Measurements from ENCODE around the gene KLHL9. TPM values are rescaled to one million over a fixed set of nuclear protein-coding genes. Genes with fewer than 3 reads are reported as not detected.
A peak's percentile ranks its signal among the peaks of the same experiment; 100 is the strongest.
"Not testable (repeated sequence)": the region's sequence is repeated elsewhere in the genome, so short reads cannot be mapped to it uniquely, and the experiment has no call there.

KLHL9 gene, protein sequence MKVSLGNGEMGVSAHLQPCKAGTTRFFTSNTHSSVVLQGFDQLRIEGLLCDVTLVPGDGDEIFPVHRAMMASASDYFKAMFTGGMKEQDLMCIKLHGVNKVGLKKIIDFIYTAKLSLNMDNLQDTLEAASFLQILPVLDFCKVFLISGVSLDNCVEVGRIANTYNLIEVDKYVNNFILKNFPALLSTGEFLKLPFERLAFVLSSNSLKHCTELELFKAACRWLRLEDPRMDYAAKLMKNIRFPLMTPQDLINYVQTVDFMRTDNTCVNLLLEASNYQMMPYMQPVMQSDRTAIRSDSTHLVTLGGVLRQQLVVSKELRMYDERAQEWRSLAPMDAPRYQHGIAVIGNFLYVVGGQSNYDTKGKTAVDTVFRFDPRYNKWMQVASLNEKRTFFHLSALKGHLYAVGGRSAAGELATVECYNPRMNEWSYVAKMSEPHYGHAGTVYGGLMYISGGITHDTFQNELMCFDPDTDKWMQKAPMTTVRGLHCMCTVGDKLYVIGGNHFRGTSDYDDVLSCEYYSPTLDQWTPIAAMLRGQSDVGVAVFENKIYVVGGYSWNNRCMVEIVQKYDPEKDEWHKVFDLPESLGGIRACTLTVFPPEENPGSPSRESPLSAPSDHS
- total RNA-seq: 10 to 100 TPM; 10.2 to 15.3 TPM

DNA sequence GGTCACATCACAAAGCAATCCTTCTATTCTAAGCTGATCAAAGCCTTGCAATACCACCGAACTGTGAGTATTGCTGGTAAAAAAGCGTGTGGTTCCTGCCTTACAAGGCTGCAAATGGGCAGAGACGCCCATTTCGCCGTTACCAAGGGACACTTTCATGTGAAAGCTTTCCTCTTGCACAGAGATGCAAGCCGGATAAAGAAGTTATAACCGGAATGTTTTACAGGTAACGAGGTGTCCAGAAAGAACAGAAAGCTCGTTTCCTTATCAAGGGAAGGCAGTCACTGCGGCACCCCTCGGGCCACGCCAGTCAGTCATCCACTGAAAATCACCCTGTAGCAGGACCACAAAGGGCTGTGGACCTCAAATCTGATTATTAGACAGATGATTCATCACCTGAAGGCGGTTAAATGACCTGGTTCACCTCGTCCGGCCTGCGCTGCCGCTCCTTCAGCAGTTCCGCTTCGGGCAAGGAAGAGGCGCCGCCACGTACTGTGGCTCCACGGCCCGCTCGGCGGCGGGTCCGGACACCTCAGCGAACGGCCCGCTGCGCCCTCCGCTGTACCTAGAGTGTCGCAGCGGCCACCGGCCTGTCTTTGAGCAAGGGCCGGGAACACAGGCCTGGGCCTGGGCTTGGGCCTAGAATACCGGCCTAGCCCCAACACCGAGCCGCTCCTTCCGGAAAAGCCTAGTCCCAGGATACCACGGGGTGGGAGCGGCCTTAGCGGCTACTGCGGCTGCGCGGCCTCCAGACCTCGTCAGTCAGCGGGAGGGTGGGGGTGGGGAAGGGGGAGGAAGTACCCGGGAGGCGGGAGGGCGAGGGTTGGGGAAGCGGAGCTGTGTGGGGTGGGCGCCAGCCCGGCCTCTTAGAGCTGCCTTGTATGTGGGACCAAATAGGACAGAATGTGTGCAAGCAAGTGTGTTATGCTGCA lies at the start of gene KLHL9:
Gene KLHL9, minus strand, starts transcription at position 704 of the 932 bp plus-strand sequence. Its CDS starts 545 bp downstream, at position 159.
- 0 to 1% methylated on average over 24 to 55 of the region's 55 CpGs for WGBS, 2 donors
- H3K27me3 ChIP-seq: no peaks in the 10 kb centered on the region
- intact Hi-C loops (cut with DNase I): no loop called here
- peak; percentile 65 to 73 (median 73) for TF ChIP-seq POLR2A (IDR thresholded peaks at IDR 0.05)
- TF ChIP-seq, protein P1, sequence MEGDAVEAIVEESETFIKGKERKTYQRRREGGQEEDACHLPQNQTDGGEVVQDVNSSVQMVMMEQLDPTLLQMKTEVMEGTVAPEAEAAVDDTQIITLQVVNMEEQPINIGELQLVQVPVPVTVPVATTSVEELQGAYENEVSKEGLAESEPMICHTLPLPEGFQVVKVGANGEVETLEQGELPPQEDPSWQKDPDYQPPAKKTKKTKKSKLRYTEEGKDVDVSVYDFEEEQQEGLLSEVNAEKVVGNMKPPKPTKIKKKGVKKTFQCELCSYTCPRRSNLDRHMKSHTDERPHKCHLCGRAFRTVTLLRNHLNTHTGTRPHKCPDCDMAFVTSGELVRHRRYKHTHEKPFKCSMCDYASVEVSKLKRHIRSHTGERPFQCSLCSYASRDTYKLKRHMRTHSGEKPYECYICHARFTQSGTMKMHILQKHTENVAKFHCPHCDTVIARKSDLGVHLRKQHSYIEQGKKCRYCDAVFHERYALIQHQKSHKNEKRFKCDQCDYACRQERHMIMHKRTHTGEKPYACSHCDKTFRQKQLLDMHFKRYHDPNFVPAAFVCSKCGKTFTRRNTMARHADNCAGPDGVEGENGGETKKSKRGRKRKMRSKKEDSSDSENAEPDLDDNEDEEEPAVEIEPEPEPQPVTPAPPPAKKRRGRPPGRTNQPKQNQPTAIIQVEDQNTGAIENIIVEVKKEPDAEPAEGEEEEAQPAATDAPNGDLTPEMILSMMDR (IDR thresholded peaks at IDR 0.05): peak in 1 of 7 experiments; percentile 10
- H3K27ac ChIP-seq: peak within 1 kb of the TSS; percentile 84 to 96 (median 94)
- peaks cover 42% of the 10 kb centered on the region for H3K4me1 ChIP-seq
- H3K36me3 ChIP-seq (replicated peaks in 1 of 2; ENCODE audit: insufficient read depth in 1 of 2, low read depth in 2 of 2): no peaks in the 10 kb centered on the region
- peak; percentile 100 for ATAC-seq
- peak within 1 kb of the TSS; percentile 55 to 79 for H3K4me3 ChIP-seq
- H3K9me3 ChIP-seq: no peaks in the 10 kb centered on the region
- peak; percentile 93 to 96 (median 95) for DNase-seq

DNA sequence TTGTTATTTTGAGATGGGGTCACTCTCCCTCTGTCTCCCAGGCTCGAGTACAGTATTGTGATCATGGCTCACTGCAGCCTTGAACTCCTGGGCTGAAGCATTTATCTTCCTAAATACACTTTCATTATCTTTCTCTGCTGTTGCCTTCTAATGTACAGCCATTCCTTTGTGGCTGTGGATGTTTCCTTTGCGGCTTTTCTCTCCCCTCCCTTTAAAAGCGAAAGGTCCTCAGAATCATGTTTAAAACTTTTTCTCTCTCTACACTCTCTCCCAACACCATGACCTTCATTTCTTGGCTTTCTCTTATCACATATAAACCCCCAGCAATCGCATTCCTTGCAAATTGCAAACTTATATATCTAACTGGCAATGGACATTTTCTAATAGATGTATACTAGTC lies 48.4 kb upstream of the KLHL9 start:
- H3K27me3 ChIP-seq: peaks cover 0 to 5% of the 10 kb centered on the region in 2 donors
- WGBS, 2 donors: 28 to 31% methylated on average over 4 of the region's 4 CpGs
- no peak overlapping the region for H3K4me3 ChIP-seq
- no peaks in the 10 kb centered on the region for H3K36me3 ChIP-seq (replicated peaks in 1 of 2; ENCODE audit: insufficient read depth in 1 of 2, low read depth in 2 of 2)
- no peak overlapping the region for H3K27ac ChIP-seq
- intact Hi-C loops (cut with DNase I): no loop called here
- TF ChIP-seq, protein P1 (IDR thresholded peaks at IDR 0.05): no peak
- no peak for TF ChIP-seq POLR2A (IDR thresholded peaks at IDR 0.05)
- H3K4me1 ChIP-seq: no peaks in the 10 kb centered on the region
- ATAC-seq: no peak
- H3K9me3 ChIP-seq: no peaks in the 10 kb centered on the region
- no peak for DNase-seq

DNA sequence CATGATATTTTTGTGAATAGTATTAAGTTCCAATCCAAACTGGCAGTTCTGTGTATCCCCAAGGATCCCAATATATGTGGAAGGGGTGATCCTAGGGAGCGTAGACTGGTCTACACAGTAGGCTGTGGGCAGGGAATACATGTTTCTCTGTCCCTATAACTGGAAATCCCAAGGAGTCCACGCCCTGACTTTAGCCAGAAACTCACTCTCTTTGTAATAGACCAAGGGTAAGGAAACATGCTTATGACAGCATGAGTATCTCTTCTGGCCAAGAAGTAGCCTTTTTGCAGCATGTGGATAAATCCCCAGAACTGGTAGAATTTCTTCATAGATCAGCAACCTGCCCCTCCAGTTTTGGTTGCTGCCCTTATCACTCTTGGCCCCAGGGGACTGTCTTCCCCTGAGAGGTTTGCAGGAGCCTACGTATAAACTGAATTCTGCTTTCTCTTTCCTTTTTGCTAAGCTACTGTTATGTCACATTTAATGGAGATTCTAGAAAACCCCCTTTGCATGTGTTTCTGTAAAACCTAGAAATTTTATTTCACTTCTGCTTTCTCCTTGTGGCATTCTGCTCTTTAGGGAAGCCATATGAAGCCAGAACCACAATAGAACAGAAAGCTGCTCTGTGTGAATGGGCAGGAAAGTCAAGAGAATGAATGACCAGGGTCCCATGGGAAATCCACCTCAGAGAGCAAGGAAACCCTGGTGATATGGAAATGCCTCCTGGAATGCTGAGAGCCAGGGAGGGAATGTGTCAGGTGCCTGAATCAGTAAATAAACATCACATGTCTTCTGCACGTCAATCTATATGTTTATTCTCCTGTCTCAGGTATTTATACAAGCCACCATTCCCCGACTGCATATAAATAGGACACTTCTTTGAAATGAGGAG lies 46.5 kb upstream of the KLHL9 start:
- Histone ChIP-seq H3K4me1 (no peaks in the 10 kb centered on the region), H3K27me3 (peaks cover 0 to 5% of the 10 kb centered on the region in 2 donors), H3K9me3 (no peaks in the 10 kb centered on the region), H3K36me3 (replicated peaks in 1 of 2; ENCODE audit: insufficient read depth in 1 of 2, low read depth in 2 of 2) (no peaks in the 10 kb centered on the region), H3K4me3 (no peak overlapping the region), H3K27ac (no peak overlapping the region)
- 46 to 49% methylated on average over 5 of the region's 5 CpGs for WGBS, 2 donors
- DNase-seq: no peak
- no peak for ATAC-seq
- intact Hi-C loops (cut with DNase I): no loop called here
- TF ChIP-seq, protein P1 (IDR thresholded peaks at IDR 0.05): no peak
- TF ChIP-seq POLR2A (IDR thresholded peaks at IDR 0.05): no peak

DNA sequence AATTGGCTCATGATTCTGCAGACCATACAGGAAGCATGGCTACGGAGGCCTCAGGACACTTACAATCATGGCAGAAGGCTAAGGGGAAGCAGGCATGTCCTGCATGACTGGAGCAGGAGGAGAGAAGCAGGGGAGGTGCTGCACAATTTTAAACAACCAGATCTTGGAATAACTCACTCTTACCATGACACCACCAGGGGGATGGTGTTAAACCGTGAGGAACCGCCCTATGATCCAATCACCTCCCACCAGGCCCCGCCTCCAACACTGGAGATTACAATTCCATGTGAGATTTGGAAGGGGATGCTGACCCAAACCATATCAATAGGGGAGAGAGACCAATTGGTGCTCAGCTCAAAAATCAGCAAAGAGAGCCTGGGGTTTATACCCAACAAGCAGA lies 36.3 kb upstream of the KLHL9 start:
- intact Hi-C loops (cut with DNase I); H3K9me3 ChIP-seq; H3K27ac ChIP-seq; H3K4me1 ChIP-seq; DNase-seq; H3K36me3 ChIP-seq (replicated peaks in 1 of 2; ENCODE audit: insufficient read depth in 1 of 2, low read depth in 2 of 2); H3K27me3 ChIP-seq; ATAC-seq; H3K4me3 ChIP-seq: not testable (repeated sequence)
- 40 to 57% methylated on average over 4 of the region's 4 CpGs for WGBS, 2 donors
